A673 (cell line): Measurements from ENCODE around the gene SEC16A. TPM values are rescaled to one million over a fixed set of nuclear protein-coding genes. Genes with fewer than 3 reads are reported as not detected.

Experiments used
- BruUV-seq: library from RNA; stranded (reverse); fragments of 400-500 nt; replicated peaks from 2 replicates; lab custom pipeline; 2021; lab: Mats Ljungman, UMichigan
- CTCF ChIA-PET: fragments of 300-600 bp; sonication (Branson Sonifier 250); formaldehyde crosslinking; loops from one replicate; lab custom pipeline; 2022; ENCODE audit warnings: antibody characterized with exemption; lab: Charles Lee
- POLR2A ChIA-PET: fragments of 300-600 bp; sonication (Branson Sonifier 250); formaldehyde crosslinking; loops from one replicate; lab custom pipeline; 2022; ENCODE audit warnings: antibody characterized with exemption; ENCODE audit not compliant: low non-redundant PET; lab: Charles Lee
- DNase-seq: peaks from one replicate; pipeline ENCODE4 v3.0.0-alpha.2; 2015; ENCODE audit warnings: low spot score
- H3K27ac ChIP-seq: fragments of 200-600 bp; sonication (generic); 2 replicates; pipeline ENCODE4 v1.5.1; 2016; ENCODE audit warnings: mixed run types, low read depth, mild to moderate bottlenecking, mixed read lengths, antibody characterized with exemption, low read length; ENCODE audit not compliant: poor library complexity, severe bottlenecking
- H3K27me3 ChIP-seq: fragments of 200-600 bp; sonication (generic); replicated peaks from 2 replicates; pipeline ENCODE4 v1.6.1; 2017; ENCODE audit warnings: mixed run types, low read depth, mild to moderate bottlenecking, mixed read lengths, antibody characterized with exemption, low read length; ENCODE audit not compliant: insufficient read depth, poor library complexity
- H3K36me3 ChIP-seq: fragments of 200-600 bp; sonication (generic); 2 replicates; pipeline ENCODE4 v1.6.1; 2016; ENCODE audit warnings: mixed run types, mild to moderate bottlenecking, mixed read lengths, antibody characterized with exemption, low read length; ENCODE audit not compliant: insufficient read depth, poor library complexity, severe bottlenecking
- H3K4me1 ChIP-seq: fragments of 200-600 bp; sonication (generic); 2 replicates; pipeline ENCODE4 v1.6.1; 2017; ENCODE audit warnings: mixed run types, mild to moderate bottlenecking, mixed read lengths, antibody characterized with exemption, low read length; ENCODE audit not compliant: insufficient read depth, poor library complexity, severe bottlenecking
- H3K4me3 ChIP-seq: fragments of 200-600 bp; sonication (generic); 2 replicates; pipeline ENCODE4 v1.5.1; 2016; ENCODE audit warnings: low read depth, mixed run types, mild to moderate bottlenecking, mixed read lengths, low read length; ENCODE audit not compliant: poor library complexity, severe bottlenecking
- H3K9me3 ChIP-seq: fragments of 200-600 bp; sonication (generic); 2 replicates; pipeline ENCODE4 v1.6.1; 2016; ENCODE audit warnings: mixed run types, low read depth, mild to moderate bottlenecking, mixed read lengths, antibody characterized with exemption, low read length; ENCODE audit not compliant: poor library complexity, severe bottlenecking
- CTCF ChIP-seq: fragments of 300-800, 200-600 bp; sonication (generic); conservative IDR thresholded peaks from 2 replicates; pipeline ENCODE4 v1.5.1; 2017; ENCODE audit warnings: low read depth, mild to moderate bottlenecking, antibody characterized with exemption, low read length, moderate library complexity, mixed read lengths
- EZH2 ChIP-seq: fragments of 200-600 bp; sonication (generic); IDR thresholded peaks from 2 replicates; pipeline ENCODE4 v1.6.1; 2017; ENCODE audit warnings: borderline replicate concordance, low read depth, mild to moderate bottlenecking, mixed read lengths, antibody characterized with exemption, low read length; ENCODE audit not compliant: poor library complexity, severe bottlenecking
- intact Hi-C: fragments of 100-400 bp; cut with micrococcal nuclease; formaldehyde crosslinking; loops from one replicate; pipeline ENCODE4 v1.10.0; 2022; ENCODE audit not compliant: unreplicated experiment
- total RNA-seq: library from RNA; stranded (reverse); gene quantifications from 2 replicates; pipeline ENCODE4 v1.2.3, GENCODE V29; 2021

Gene SEC16A
- total RNA-seq, 1 experiment from 2014 or later = 72.9 TPM

GRCh38 chr9:136395345-136396218 lies 87.3 kb downstream of the SEC16A start:
- peaks cover 68% of the 10 kb centered on the region for H3K36me3 ChIP-seq
- POLR2A ChIA-PET = interaction anchor here (0.6 kb wide), 1 partner anchor 23 kb away, joined by 3 read pairs; no protein-coding TSS in a partner anchor
- BruUV-seq = no TSS peak
- no peak overlapping the region for H3K4me3 ChIP-seq
- DNase-seq = no peak
- CTCF ChIA-PET = no interaction called here
- intact Hi-C loops = no loop called here
- H3K9me3 ChIP-seq = no peaks in the 10 kb centered on the region
- TF ChIP-seq EZH2 (no peak), CTCF (no peak)
- H3K27me3 ChIP-seq = no peaks in the 10 kb centered on the region
- peaks cover 8% of the 10 kb centered on the region for H3K4me1 ChIP-seq
- no peak overlapping the region for H3K27ac ChIP-seq

GRCh38 chr9:136395020-136395340 lies 87.9 kb downstream of the SEC16A start:
- CTCF ChIA-PET = no interaction called here
- TF ChIP-seq EZH2 = no peak
- TF ChIP-seq CTCF = no peak
- peaks cover 70% of the 10 kb centered on the region for H3K36me3 ChIP-seq
- no peak overlapping the region for H3K4me3 ChIP-seq
- H3K4me1 ChIP-seq = peaks cover 3% of the 10 kb centered on the region
- intact Hi-C loops = no loop called here
- DNase-seq = no peak
- POLR2A ChIA-PET = no interaction called here
- no peaks in the 10 kb centered on the region for H3K9me3 ChIP-seq
- no peaks in the 10 kb centered on the region for H3K27me3 ChIP-seq
- BruUV-seq = no TSS peak
- no peak overlapping the region for H3K27ac ChIP-seq

DNA sequence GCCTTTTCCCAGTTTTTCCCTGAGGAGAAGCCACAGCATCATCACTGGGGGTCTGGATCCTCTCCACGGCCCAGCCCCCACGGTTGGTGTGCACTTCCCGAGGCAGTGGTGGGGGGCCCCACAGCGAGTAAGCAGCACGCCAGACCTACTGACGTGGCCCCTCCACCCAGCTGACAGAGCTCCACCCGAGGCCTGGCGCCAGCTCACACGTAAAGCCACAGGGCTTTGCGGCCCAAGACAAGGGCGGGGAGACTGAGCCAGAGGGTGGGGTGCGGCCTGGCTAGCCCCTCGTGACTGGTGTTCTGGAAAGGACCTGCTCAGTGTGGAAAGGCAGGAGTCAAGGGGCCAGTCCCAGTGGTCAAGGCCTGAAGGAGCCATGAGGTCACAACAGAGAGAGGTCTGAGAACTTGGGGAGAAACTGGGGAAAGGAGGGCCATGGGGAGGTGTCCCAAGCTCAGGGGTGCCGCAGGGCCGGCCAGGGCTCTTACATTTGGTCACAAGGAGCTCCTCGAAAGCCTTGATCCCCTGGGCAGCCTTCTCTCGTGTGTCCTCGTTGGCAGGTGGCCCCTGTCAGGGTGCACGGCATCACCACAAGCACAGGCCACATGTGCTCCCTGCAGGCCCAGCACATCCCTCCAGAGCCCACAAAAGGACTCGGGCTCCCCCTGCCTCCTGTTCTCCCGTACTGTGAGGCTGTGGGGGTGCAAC lies 88.4 kb downstream of the SEC16A start:
- H3K27me3 ChIP-seq = no peaks in the 10 kb centered on the region
- CTCF ChIA-PET = no interaction called here
- H3K4me3 ChIP-seq = no peak overlapping the region
- peaks cover 70% of the 10 kb centered on the region for H3K36me3 ChIP-seq
- no TSS peak for BruUV-seq
- H3K4me1 ChIP-seq = peaks cover 3% of the 10 kb centered on the region
- intact Hi-C loops = no loop called here
- POLR2A ChIA-PET = no interaction called here
- no peaks in the 10 kb centered on the region for H3K9me3 ChIP-seq
- no peak overlapping the region for H3K27ac ChIP-seq
- DNase-seq = no peak
- TF ChIP-seq EZH2 = no peak
